Fibroblast of skin of left biceps (primary cell): ENCODE data around the gene HELT.

Source experiments
- DNase-seq, 2 experiments: peaks; one replicate each; pipeline ENCODE4 v3.0.0-alpha.2; 2013; ENCODE audit warnings: low read depth in 2 of 2

Gene HELT

DNA sequence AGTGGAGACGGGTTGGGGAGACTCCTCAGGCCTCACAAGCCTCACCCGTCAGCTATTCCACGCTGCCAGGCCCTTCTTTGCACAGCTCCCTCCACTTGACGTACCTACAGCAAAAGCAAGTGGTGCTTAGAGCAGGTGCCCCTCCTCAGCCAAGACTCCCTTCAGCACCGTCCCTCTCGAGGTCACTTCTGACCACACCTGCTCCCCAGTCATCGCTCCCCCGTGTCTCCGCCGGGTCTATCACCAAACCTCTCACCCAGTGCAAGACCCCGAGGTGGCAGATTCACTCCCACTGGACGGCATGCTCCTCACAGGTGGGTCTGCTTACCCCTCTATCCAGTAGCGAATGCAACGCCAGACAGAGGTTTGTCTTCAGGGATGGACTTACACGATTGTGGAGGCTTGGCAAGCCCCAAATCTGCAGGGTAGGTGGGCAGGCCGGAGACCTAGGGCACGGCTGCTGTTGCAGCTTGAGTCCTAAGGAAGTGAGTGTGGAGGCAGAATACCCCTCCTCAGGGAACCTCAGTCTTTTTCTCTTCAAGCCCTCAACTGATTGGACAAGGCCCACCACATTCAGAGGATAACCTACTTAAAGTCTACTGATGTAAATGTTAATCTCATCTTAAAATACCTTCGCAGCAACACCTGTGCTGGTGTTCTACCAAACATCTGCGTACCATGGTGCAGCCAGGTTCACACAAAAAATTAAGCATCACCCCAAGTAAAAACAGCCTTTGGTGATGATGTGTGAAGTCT, 14.5 kb upstream of the HELT start:
- no peak for DNase-seq

DNA sequence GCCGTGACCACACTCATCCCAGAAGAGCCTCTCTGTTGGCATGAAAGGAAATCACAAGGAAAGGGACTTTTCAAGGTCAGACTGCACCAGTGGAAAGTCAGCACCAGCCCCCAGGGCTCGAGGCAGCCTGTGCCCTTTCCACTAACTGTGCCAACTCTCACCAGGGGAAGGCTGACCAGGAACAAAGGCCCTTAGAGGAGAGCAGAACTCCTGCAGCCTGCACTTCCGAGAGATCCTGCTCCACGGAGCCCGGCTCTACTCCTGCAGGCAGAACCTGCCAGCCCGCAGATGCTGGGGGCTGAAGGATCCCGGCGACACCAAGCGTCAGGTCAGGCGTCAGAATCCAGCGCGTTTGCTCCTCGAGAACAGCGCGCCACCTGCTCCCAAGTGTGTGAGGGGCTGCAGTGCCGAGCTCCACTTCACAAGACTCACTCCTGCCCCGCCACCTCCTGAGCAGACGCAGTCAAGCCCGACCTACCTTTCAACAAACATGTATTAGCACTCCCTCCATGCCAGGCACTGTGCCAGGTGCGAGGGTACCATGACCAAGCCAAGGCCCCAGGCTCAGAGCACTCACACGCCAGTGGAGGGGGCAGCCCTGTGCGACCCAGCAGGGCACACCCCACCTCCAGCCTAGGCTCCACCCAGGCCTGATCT, 13.6 kb upstream of the HELT start:
- no peak for DNase-seq

DNA sequence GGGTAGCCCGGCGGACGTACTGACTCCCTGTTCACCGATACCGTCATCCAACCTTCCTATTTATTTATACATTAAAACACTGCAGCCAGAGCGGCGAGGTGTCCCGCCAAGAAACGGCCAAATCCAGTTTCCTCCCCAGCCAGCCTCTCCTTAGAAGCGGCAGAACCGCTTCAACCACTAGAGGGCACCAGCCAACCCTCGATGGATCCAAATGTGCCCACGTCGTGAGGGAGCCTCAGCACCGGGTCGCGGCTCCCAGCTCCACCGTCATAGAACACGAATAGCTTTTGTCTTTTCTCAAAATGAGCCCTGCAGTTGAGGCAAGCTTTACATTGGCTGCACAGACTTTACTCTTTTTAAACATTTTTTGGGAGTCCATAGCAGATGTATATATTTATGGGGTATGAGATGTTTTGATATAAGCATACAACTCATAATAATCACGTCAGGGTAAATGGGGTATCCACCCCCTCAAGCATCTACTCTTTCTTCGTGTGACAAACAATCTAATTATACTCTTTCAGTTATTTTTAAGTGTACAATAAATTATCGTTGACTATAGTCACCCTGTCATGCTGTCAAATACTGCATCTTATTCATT, 13.0 kb upstream of the HELT start:
- peak; percentile 10 to 19 for DNase-seq

- no peak for DNase-seq
These were observed 6.9 kb upstream of the HELT start for GRCh38 chr4:185011408-185011807.

DNA sequence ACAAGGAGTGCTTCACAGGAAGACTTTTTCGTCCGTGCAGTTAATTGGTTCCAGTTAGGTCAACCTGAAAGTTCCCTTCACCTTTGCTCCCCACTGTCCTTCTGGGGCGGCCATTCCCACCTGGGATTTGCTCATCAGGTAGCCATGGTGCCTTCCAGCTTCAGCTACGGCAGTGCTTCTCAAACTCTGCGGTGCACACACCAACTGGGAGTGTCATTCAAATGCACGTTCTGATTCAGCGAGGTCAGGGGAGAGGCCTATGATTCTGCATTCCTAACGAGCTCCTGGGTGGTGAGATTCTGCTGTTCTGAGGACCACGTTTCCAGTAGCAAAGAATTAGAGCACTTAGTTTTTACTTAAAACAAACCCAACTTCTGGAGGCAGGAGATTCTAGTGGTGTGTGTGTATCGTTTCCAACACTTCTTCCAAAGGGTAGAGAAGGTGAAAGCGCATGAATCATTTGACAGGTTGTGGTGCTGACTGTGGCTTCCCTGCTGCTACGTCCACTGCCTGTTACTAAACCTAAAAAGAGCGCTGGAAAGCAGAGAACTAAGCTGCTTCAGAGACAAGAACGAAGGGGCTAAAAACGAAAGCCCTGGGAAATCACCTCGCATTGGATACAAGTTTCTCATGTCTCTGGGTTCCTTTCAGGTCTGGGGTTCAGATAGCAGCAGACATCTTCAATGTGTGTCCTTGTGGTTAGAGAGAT, 4.7 kb upstream of the HELT start:
- DNase-seq: no peak

DNA sequence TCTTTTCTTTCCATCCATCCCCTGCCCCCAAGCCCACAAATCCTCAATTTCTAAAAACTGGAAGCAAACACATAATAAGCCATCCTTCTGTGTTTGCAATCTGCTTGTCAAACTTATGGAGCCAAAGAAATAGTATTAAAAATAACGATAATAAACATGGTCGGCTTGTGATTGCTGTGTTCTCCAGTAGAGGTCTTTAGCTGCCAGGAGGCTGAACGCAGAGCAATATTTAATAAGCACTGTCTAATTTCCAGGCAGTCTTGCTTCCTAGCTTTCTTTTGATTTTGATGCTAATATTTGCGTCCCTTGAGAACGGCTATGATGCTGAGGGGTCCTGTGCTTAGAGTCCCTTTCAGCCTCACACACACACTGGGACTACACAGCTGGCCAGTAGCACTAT, 3.2 kb upstream of the HELT start:
- no peak for DNase-seq

DNA sequence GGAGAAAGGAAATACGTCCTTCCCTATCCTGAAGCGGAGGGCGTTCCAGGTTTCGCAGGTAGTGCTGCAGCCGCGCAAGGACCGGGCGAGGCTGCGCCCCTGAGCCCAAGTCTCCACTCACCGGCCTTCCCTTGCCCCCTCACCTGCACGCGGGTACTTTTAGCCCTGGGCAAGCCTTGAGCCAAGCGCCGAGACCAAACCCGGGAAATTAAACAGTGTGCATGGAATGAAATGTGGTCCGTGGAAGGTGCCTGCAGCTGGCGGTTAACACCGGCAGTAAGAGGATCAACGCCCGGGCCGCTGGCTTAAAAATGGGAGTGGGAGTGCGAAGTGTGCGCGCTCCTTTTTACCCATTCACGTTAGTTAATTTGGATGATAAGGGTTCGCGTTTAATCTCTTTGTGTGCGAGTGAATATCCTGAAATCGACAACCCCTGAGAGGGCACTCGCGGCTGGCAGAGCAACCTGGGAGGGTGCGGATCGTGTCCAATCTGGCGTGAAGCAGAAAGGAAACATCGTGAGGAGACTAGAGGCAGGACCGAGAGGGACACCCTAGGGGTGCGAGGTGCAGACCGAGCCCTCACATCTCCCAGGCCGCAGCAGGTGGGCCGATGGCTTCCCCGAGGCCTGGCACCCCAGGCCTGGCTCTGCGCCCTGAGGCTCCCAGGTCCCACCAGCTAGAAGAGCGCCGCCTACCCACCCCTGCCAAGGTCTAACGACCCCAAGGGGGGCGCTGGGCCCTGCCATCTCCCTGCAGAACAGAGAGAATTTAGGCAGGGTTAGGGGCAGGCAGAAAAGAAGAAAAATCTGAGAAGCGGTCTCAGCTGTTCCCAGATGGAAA, 2.0 kb upstream of the HELT start:
- no peak for DNase-seq

DNA sequence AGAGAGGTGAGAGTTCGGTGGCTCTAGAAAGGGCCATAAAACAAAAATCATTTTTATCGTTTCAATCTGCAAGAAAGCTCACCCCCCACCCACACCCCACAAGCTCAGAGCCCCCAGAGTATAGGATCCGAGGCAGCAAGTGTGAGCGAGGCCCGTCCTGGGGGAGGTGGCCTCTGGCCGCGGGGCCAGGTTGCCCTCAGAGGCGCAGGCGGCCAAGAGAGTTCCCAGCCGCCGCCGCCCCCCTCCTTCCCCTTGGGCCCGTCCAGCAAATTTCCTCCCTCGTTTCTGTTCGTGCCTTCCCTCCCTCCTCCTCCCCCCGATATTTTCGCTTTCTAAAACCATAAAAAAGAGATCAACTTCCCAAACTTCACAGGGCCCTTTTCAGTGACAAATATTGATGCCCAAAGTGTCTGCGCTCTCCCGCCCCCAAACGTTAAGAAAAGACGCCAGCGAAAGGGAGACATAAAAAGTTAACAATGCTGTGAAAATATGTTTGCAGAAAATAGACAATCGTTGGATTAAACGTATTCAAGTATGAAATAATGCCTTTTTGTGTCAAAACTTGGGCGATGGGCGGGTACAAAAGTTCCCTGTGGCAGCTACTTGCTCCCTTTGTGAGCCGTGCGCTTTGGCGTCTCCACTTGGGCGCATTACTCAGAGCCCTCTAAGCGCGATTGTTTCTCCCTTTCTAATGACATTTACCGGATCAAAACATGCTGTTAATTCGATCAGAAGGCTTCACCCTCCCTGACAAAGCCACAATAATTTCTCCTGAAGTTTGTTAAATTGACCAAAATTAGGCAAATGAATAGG, 1.1 kb upstream of the HELT start:
- DNase-seq: no peak

DNA sequence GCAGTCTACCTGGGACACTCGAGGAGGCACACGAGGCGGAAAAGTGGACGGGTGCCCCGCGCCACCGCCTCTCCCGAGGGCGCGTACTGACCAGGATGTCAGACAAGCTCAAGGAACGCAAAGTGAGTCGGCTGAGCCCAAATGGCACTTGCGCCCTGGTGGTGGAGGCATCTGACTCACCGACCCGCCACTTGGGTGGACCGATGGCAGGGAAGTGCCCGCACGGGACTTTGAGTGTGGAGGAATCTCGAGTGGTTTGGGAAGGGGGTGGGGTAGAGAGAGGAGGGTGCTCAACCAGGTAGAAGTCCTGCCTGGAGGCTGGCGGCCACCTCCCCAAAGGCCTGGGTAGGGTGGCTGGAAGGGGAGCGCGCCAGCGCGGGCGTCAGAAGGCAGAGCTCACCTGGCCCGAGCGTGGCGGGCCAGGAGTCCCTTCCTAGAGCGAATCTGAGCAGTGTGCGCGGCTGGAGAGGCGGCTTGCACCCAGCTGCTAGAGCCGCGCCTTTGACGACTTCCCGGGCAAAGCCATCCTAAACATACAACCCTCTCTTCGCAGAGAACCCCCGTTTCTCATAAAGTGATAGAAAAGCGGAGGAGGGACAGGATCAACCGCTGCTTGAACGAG, 655 bp downstream of the HELT start:
- no peak for DNase-seq

DNA sequence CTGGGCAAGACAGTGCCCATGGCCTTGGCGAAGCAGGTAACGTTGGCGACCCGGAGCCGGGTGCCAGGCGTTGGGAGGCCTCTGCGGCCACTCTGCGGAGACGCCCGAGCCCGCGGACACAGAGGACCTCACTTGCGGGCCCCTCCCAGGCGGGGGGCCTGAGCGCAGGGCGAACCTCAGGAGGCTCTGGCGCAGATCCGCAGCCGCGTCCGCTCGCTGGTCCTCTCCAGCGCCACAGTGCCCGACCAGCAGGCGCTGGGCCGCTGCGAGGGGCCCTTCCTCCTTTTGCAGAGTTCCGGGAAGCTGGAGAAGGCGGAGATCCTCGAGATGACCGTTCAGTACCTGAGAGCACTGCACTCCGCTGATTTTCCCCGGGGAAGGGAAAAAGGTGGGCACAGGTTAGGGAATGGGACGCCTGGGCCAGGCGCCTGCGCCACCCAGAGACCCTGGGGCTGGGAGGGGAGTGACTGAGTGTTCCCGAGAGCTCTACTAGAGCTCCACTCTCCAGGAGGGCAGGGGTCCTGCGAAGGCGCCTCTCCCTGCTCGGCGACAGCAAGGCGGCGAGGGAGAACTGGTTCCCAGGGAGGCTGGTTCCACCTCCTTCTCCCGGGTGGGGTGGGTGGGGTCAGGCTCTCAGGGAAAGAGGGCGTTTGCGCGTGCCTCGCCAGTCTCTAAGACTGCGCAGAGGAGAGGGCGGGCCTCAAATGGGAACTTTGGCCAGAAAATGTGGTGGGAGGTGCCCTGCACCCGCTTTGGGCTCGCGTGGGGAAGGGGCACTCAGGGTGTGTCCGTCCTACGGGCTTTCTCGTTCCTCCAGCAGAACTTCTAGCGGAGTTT, 1.4 kb downstream of the HELT start:
- no peak for DNase-seq

DNA sequence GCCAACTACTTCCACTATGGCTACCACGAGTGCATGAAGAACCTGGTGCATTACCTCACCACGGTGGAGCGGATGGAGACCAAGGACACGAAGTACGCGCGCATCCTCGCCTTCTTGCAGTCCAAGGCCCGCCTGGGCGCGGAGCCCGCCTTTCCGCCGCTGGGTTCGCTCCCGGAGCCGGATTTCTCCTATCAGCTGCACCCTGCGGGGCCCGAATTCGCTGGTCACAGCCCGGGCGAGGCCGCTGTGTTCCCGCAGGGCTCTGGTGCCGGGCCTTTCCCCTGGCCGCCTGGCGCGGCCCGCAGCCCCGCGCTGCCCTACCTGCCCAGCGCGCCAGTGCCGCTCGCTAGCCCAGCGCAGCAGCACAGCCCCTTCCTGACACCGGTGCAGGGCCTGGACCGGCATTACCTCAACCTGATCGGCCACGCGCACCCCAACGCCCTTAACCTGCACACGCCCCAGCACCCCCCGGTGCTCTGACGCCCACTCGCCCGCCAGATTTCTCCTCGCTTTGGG, 2.1 kb downstream of the HELT start:
- DNase-seq: no peak

- DNase-seq: no peak
These were observed 2.8 kb downstream of the HELT start for GRCh38 chr4:185020863-185021761.

- DNase-seq: no peak
These were observed 5.2 kb downstream of the HELT start for GRCh38 chr4:185023471-185023870.

DNA sequence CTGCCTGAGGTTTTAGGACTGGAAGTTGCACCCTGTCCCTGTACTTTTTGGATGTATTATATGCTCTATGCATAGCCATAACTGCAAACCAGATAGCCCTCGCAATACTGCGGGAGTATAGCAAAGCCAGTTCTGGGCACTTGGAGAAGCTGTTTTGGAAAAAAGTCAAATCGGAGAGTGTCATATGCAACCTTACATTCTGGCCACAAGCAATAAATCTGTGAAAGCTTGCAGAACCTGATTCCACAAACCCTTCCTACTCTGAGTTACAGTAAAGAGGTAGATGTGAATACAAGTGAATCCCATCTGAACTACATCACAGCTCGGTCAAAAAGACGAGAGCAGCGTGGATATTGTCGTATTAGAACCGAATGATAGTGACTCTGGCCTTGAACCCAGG, 10.3 kb downstream of the HELT start:
- no peak for DNase-seq

DNA sequence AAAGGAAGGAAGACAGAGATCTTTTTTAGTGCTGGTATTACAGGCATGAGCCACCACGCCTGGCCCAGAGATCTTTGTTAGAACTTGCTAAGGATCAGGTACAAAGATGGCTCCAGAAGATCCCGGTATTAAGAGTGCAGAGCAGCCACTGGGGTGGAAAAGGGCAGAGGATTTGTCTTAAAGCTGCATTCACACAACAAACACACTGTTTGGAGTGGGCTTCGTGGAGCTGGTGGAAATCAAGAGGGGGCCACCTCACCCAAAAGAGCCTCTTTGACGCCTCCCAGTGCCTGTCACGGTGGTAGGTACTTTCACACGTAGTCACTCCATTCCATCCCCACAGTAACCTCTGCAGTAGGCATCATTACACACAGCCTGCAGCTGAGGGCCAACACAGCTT, 13.3 kb downstream of the HELT start:
- DNase-seq: no peak

DNA sequence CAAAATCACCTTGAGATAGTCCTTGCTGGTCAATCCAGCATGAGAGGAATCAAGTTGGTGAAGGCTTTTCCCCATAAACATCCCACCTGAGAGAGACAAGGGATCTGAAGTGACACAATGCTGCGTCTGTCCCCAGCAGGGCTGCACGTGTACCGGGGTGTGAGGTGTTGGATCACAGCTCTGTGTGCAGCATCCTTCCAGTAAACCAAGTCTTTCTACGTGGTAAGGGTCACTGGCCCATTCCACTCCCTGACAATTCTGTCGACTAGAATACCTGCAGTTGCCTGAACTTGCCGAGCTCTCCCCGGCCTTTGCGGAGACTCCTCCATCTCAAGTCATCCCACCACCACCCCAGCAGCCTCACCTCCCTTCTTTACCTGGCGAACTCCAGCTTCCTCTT, 14.8 kb downstream of the HELT start:
- DNase-seq: no peak

GRCh38 chr4:185033950-185034349, 15.7 kb downstream of the HELT start:
- no peak for DNase-seq

GRCh38 chr4:185035284-185035683, 17.0 kb downstream of the HELT start:
- no peak for DNase-seq
